ENCODE measurements around the gene ATG7. TPM values are rescaled to one million over a fixed set of nuclear protein-coding genes. Genes with fewer than 3 reads are reported as not detected.

ATG7 gene
- total and polyA plus RNA-seq, 4 donors: 7.4 to 53.8 (median 15.6) TPM

GRCh38 chr3:11415099-11415498 is 142.9 kb downstream of the ATG7 start:
- Histone ChIP-seq H3K27me3 (ENCODE audit: control insufficient read depth in 4 of 4, insufficient read depth in 4 of 4, low read length in 3 of 4) (no peaks in the 10 kb centered on the region), H3K4me1 (ENCODE audit: control insufficient read depth in 4 of 4, insufficient read depth in 4 of 4, low read length in 3 of 4) (no peaks in the 10 kb centered on the region), H3K36me3 (ENCODE audit: control insufficient read depth in 4 of 4, insufficient read depth in 3 of 4, low read depth in 1 of 4, low read length in 3 of 4) (no peaks in the 10 kb centered on the region), H3K4me3 (ENCODE audit: low read depth in 1 of 3, low read length in 3 of 3) (no peak overlapping the region), H3K27ac (ENCODE audit: low read depth in 1 of 2, low read length in 2 of 2) (no peak overlapping the region), H3K9ac (ENCODE audit: low read depth in 1 of 2, low read length in 2 of 2) (no peak overlapping the region), H3K9me3 (ENCODE audit: control insufficient read depth in 4 of 4, low read length in 3 of 4) (peaks cover 0 to 4% (median 1%) of the 10 kb centered on the region in 4 donors)
- TF ChIP-seq FOXA1 (IDR thresholded peaks at IDR 0.05) (no peak), FOXA2 (IDR thresholded peaks at IDR 0.05) (no peak), EGR1 (IDR thresholded peaks at IDR 0.05; ENCODE audit: low read depth in 2 of 2) (no peak), RAD21 (IDR thresholded peaks at IDR 0.05) (no peak), RXRA (IDR thresholded peaks at IDR 0.05) (no peak), SP1 (IDR thresholded peaks at IDR 0.05) (no peak), TAF1 (conservative IDR thresholded peaks at IDR 0.05) (no peak), JUND (IDR thresholded peaks at IDR 0.05) (no peak), YY1 (IDR thresholded peaks at IDR 0.05) (no peak), REST (IDR thresholded peaks at IDR 0.05) (no peak), ATF3 (IDR thresholded peaks at IDR 0.05) (no peak), CTCF (IDR thresholded peaks at IDR 0.05; ENCODE audit: low read depth, low read length, missing input control) (no peak), GABPA (IDR thresholded peaks at IDR 0.05 in 1 of 2, conservative IDR thresholded peaks at IDR 0.05 in 1 of 2) (no peak), HNF4A (conservative IDR thresholded peaks at IDR 0.05) (no peak), NR2F2 (IDR thresholded peaks at IDR 0.05) (no peak), HNF4G (IDR thresholded peaks at IDR 0.05) (no peak)
- TF ChIP-seq, protein P1, sequence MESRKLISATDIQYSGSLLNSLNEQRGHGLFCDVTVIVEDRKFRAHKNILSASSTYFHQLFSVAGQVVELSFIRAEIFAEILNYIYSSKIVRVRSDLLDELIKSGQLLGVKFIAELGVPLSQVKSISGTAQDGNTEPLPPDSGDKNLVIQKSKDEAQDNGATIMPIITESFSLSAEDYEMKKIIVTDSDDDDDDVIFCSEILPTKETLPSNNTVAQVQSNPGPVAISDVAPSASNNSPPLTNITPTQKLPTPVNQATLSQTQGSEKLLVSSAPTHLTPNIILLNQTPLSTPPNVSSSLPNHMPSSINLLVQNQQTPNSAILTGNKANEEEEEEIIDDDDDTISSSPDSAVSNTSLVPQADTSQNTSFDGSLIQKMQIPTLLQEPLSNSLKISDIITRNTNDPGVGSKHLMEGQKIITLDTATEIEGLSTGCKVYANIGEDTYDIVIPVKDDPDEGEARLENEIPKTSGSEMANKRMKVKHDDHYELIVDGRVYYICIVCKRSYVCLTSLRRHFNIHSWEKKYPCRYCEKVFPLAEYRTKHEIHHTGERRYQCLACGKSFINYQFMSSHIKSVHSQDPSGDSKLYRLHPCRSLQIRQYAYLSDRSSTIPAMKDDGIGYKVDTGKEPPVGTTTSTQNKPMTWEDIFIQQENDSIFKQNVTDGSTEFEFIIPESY (IDR thresholded peaks at IDR 0.05): no peak
- TF ChIP-seq, protein P2, sequence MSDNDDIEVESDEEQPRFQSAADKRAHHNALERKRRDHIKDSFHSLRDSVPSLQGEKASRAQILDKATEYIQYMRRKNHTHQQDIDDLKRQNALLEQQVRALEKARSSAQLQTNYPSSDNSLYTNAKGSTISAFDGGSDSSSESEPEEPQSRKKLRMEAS (IDR thresholded peaks at IDR 0.05): no peak
- no peak for DNase-seq (ENCODE audit: low spot score)
- 98% methylated on average over 1 of the region's 1 CpG for WGBS
